ENCODE measurements around the gene MAP1B.

MAP1B gene

DNA sequence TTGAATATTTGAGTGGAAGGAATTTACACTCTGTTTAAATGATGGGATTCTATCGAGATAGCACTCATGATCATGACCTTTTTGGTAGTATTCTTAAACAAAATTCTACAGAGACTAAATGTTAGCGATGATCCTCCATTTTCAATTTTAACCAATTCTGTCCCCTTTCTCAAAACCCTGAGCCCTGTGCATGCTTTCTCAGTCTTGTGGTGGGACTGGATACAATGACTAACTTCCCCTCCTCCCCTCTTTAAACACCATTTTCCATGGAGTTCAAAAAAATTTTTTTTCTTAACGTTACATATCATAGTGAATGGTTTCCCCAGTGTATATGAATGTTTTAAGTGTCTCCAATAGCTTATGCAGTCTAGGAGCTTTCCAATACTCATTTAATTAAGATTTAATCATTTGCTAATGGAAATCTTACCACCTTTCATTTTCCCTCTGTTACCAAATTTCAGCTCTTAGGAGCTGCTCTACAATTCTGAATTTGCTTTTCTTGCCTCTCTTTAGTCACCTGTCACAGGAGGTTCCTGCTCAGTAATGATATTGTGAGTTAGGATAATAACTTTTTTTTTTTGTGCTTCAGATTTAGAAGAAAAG, 101.2 kb downstream of the MAP1B start:
- no peak overlapping the region for H3K4me3 ChIP-seq (ENCODE audit: control insufficient read depth, low read depth, low read length)
- DNase-seq (ENCODE audit: low read depth), result no peak
- TF ChIP-seq, protein P1, sequence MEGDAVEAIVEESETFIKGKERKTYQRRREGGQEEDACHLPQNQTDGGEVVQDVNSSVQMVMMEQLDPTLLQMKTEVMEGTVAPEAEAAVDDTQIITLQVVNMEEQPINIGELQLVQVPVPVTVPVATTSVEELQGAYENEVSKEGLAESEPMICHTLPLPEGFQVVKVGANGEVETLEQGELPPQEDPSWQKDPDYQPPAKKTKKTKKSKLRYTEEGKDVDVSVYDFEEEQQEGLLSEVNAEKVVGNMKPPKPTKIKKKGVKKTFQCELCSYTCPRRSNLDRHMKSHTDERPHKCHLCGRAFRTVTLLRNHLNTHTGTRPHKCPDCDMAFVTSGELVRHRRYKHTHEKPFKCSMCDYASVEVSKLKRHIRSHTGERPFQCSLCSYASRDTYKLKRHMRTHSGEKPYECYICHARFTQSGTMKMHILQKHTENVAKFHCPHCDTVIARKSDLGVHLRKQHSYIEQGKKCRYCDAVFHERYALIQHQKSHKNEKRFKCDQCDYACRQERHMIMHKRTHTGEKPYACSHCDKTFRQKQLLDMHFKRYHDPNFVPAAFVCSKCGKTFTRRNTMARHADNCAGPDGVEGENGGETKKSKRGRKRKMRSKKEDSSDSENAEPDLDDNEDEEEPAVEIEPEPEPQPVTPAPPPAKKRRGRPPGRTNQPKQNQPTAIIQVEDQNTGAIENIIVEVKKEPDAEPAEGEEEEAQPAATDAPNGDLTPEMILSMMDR (conservative IDR thresholded peaks at IDR 0.05; ENCODE audit: control insufficient read depth, insufficient read depth, low read depth, low read length), result no peak

DNA sequence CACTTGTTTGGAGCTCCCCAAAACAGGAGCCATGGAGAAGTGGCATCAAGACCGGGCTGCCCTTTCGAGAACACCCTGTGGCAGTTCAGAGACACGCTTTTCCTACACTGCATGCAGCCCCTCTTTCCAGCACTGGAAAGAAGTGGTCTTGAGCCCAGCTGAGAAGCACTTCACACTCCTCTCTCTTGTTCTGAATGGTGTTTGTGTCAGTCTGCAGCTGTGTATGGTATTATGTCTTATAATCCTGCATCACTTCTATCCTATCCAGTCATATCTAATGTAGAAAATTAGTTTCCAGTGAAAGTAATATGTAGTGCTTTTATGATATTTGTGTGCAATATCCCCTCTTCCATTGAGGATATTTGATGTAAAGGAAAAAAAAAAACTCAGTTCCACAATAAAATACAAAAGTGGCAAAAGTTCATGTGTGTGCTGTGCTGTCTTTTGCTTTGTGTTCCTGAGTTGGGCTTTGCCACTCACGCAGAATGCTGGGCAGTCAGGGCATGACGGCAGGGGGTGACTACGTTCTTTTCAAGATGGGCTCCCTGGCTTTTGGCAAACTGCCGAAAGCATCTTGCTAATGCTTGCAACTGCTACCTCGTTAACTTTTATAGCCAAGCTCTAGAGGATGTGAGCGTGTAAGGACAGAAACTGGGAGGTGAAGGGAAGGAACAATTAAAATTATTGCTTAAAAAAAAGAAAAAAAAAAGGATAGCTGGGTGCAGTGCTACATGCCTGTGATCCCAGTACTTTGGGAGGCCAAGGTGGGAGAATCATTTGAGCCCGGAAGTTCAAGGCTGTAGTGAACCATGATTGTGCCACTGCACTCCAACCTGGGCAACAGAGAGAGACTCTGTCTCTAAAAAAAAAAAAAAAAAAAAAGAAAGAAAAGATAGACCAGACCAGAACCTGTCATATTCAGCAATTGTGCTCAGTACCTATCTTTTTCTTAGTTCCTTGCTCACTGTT, 102.2 kb downstream of the MAP1B start:
- no peak for DNase-seq (ENCODE audit: low read depth)
- TF ChIP-seq, protein P1 (conservative IDR thresholded peaks at IDR 0.05; ENCODE audit: control insufficient read depth, insufficient read depth, low read depth, low read length), result no peak
- no peak overlapping the region for H3K4me3 ChIP-seq (ENCODE audit: control insufficient read depth, low read depth, low read length)

DNA sequence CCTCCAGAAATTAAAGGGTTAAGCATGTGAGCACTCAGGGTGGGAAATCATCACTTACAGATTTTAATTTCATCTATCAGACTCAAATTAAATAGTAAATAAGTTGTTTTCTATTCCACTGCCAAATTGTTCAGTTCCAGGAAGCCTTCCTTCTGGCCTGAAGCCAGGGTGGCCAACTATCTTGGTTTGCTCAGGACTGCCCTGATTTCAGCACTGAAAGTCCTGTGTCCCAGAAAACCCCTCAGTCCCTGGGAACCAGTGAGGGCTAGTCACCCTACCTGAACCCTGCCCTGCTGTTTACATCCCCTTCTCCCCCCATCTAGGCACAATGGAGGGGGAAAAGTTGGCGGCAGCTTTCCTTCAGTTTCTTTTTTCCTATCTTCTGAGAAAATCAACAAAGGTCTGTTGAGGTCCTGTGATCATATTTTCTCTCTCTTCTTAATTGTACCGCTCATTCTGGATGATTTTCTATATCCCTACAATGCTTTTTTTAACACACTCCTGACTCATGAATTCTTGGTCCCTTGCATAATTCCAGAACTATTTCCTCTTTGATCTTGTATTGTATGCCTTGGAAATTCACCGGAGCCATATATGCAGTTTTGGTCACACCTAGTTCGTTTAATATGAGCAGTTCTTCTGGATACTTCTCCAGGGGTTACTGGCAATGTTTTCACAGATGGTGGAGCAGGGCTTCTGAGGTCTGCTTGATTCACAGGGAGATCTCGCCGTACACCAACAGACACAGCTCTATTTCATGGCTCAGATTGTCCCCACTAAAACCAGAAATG, 103.8 kb downstream of the MAP1B start:
- TF ChIP-seq, protein P1 (conservative IDR thresholded peaks at IDR 0.05; ENCODE audit: control insufficient read depth, insufficient read depth, low read depth, low read length), result no peak
- DNase-seq (ENCODE audit: low read depth), result peak; percentile 88
- H3K4me3 ChIP-seq (ENCODE audit: control insufficient read depth, low read depth, low read length), result no peak overlapping the region

DNA sequence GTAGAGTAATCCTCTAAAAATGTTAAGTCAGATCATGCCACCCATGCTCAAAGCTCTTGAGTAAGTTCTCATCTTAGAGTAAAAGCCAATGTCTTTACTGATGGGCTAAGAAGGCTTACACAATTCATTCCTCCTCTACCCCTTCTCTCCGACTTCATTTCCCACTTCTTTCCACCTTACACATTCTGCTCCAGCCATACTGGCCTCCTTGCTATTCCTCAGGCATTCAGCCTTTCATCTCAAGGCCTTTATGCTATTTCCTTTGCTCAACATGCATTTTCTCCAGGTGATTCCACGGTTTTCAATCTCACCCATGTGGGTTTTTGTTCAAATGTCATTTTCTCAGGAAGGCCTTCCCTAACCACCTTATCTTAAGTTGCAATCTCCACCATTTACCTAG, 104.9 kb downstream of the MAP1B start:
- TF ChIP-seq, protein P1 (conservative IDR thresholded peaks at IDR 0.05; ENCODE audit: control insufficient read depth, insufficient read depth, low read depth, low read length), result no peak
- no peak for DNase-seq (ENCODE audit: low read depth)
- H3K4me3 ChIP-seq (ENCODE audit: control insufficient read depth, low read depth, low read length), result no peak overlapping the region

DNA sequence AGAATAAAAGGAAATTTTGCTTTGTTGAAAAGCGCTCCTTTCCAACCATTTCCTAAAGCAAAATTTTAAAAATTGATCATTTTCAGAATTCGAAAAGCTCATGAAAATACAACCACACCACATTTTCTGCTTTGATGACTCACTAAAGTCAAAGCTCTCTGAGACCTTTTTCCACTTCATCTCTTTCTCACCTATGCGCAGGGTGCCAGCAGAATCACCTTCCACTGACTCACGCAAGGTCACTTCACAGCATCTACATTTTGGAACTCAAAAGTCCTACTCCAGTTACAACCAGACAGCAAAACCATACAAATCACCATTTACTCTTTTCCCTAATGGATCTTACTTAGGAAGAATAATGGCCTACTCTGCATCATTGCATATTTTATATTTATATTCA, 106.2 kb downstream of the MAP1B start:
- TF ChIP-seq, protein P1 (conservative IDR thresholded peaks at IDR 0.05; ENCODE audit: control insufficient read depth, insufficient read depth, low read depth, low read length), result no peak
- DNase-seq (ENCODE audit: low read depth), result no peak
- H3K4me3 ChIP-seq (ENCODE audit: control insufficient read depth, low read depth, low read length), result no peak overlapping the region

DNA sequence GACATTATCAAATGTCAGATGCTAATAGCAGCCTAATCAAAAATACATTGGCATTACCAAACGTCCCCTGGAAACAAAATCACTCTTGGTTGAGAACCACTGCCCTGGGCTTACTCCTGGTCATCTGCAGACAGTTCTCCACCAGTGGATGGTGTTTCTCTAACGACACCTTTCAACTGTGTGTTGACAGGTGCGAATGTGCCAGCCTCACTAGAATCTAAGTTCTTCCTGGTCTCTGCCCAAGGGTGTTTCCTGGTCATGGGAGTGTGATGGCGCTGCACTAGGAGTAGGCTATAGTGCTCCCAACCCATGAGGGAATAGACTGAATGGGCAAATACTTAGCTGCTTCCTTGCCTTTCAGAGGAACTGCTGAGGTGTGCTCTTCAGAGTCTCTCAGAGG, 106.9 kb downstream of the MAP1B start:
- DNase-seq (ENCODE audit: low read depth), result no peak
- TF ChIP-seq, protein P1 (conservative IDR thresholded peaks at IDR 0.05; ENCODE audit: control insufficient read depth, insufficient read depth, low read depth, low read length), result no peak
- H3K4me3 ChIP-seq (ENCODE audit: control insufficient read depth, low read depth, low read length), result no peak overlapping the region
